ENCODE data around the gene NAXD.
"Not testable (repeated sequence)": the region's sequence is repeated elsewhere in the genome, so short reads cannot be mapped to it uniquely, and the experiment has no call there.

NAXD gene

GRCh38 chr13:110666255-110666533 lies 50.8 kb downstream of the NAXD start:
- no peak for DNase-seq

DNA sequence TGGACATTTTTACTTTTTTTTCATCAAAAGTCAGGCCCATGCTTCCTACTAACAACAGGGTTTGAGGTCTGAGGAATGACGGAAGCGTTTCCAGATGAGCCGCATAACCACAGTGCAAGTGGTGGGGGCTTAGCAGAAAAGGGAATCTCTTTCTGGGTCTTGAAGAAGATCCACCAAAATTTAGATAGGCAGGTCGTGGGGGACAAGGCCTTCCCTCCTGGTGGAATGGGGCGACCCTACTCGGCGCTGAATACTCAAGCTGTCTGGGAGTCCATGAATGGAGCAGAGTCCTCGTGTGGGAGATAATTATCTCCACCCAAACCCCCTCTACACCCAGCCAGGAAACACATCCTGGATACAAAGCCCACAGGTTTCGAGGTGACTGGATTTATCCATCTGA lies 53.7 kb downstream of the NAXD start:
- no peak for DNase-seq

GRCh38 chr13:110669814-110670213 lies 54.5 kb downstream of the NAXD start:
- not testable (repeated sequence) for DNase-seq

GRCh38 chr13:110676595-110677587 lies 61.5 kb downstream of the NAXD start:
- DNase-seq: peak; percentile 35 to 38

- DNase-seq: no peak
These were observed 62.6 kb downstream of the NAXD start for GRCh38 chr13:110677731-110678545.

DNA sequence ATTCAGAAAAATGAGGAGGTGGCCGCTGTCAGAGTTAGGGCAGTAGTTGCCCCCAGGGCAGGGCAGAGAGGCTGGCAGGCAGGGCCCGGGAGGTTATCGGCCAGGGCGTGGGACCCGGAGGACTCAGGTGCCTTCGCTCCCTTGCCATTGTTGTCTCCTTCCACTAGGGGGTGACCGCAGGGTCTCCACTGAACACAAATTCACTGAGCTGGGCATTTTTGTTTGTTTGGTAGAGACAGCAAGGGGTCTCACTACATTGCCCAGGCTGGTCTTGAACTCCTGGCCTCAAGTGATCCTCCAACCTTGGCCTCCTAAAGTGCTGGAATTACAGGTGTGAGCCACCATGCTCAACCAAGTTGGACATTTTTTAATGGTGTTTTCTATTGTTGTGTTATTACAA lies 65.5 kb downstream of the NAXD start:
- DNase-seq: no peak

- DNase-seq: no peak
These were observed 66.7 kb downstream of the NAXD start for GRCh38 chr13:110681868-110682550.

- no peak for DNase-seq
These were observed 67.4 kb downstream of the NAXD start for GRCh38 chr13:110682746-110683145.

DNA sequence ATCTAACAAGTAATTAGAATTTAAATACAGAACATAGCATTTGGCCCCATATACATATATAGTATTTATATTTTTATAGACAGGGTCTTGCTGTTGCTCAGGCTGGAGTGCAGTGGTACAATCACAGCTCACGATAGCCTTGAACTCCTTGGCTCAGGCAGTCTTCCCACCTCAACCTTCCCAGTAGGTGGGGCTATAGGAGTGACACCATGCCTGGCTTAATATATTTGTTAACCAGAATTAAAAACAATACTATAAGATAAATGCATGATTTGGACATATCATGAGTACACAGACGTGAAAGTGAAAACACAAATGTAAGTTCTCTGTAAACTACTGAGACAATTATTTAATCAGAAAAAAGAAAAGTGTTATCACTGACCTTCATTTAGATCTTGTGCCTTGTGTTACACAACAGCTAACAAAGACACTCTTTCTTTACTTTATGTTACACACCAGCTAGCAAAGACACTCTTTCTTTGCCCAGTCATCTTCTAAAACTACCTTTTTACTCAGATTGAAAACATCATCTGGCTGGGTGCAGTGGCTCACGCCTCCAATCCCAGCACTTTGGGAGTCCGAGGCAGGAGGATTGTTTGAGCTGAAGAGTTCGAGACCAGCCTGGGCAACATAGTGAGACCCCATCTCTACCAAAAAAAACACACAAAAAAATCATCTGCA lies 68.0 kb downstream of the NAXD start:
- DNase-seq: peak in 1 of 2 donors; percentile 22

DNA sequence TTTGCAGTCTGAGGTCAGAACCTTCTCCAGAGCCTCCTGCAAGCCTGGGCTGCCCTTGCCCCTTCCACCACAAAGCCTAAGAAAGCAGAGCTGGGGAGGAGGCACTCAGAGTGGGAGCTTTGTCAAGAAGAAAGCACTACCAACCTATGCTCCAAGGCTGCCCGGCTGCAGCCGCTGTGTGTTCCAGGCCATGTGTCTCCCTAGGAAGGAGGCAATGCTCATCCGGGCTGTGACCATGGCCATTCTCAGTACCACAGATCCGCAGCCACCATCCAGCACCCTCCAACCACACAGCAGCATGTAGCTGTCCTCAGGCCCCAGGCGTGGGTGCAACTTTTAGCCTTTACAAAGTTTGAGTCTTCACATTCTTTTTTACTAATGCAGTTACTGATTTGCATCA lies 68.6 kb downstream of the NAXD start:
- no peak for DNase-seq

DNA sequence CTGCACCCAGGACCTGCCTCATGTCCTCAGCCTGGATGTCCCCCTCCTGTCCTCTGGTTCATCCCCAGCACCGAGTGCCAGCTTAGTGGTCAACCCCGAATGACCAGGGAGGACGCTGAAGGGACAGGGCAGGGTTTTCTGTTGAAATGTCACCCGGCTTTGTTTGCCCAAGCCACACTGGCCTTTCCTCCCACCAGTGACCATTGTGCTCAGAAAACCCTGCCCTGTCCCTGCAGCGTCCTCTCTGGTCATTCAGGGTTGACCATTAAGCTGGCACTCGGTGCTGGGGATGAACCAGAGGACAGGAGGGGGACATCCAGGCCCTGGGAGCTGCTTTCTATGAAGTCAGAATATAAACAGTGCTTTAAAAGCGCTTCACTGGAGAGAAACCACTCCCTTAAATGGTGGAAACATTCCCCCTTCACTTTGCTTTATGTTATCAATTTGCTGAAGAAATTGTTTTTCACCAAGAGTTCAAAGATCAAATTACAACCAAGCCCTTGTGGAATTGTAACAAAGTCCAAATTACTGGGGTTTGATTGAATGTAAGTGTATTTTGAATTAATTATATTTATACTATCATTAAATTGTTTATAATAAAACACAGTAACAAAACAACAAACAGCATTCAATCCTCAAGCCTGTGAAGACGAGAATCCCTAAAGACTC lies 69.2 kb downstream of the NAXD start:
- no peak for DNase-seq

DNA sequence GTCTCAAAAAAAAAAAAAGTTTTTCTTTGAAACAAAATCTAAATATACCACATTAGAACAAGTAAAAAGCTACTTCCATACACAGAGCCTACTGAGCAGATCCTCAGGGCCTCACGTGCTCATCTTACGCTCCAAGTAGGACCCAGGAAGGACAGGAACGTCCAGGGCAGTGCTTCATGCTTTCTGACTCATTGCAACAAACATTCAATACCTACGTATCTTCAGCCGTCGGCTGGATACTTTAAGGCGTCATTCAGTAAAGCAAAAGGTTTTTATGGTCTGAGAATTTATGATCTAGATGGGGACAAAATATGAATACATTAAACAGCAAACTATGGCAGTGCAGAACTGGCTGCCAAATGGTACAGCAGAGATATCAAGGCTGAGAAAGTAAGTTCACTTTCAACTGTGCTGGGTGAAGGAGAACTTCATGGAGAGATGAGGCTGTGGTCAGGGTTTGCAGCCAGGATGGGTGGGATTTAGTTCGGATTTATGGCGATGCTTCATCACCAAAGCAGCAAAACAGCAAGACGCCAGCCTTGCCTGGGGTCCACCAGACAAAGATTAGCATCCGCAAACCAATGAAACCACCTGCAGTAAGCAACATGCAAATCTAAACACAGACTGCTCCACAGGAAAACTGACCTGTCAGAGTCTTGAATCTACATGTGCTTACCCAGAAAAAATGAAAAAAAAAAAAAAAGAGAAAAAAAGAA lies 70.1 kb downstream of the NAXD start:
- DNase-seq: no peak

DNA sequence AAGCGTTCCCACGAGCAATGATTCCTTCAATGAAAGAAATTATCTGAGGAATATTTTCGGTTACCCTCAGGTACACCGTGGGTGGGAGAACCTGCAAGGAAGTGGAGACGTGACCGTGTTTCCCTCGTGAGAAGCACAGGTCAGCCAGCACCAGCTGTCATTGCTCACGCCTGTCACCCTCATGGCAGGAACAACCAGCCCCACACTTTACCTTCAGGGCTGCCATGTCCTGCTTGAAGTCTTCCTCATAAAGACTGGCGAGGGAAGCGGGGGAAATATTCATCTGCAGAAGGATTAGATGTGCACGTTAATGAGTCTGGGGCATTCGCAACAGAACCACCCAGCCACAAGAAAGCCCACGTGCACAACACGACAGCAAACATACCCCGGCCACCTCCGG lies 72.4 kb downstream of the NAXD start:
- no peak for DNase-seq

GRCh38 chr13:110689041-110689440 lies 73.7 kb downstream of the NAXD start:
- DNase-seq: no peak

Measured in inflammatory macrophage treated with lipopolysaccharide for 1 hour (primary cell).